ENCODE results near the gene PRICKLE2. TPM values are rescaled to one million over a fixed set of nuclear protein-coding genes. Genes with fewer than 3 reads are reported as not detected.

Gene PRICKLE2
- polyA plus RNA-seq, 1 donor (not counting 4 experiments of a cell fraction or from before 2014, with no cell fraction given) = 7.8 TPM

DNA sequence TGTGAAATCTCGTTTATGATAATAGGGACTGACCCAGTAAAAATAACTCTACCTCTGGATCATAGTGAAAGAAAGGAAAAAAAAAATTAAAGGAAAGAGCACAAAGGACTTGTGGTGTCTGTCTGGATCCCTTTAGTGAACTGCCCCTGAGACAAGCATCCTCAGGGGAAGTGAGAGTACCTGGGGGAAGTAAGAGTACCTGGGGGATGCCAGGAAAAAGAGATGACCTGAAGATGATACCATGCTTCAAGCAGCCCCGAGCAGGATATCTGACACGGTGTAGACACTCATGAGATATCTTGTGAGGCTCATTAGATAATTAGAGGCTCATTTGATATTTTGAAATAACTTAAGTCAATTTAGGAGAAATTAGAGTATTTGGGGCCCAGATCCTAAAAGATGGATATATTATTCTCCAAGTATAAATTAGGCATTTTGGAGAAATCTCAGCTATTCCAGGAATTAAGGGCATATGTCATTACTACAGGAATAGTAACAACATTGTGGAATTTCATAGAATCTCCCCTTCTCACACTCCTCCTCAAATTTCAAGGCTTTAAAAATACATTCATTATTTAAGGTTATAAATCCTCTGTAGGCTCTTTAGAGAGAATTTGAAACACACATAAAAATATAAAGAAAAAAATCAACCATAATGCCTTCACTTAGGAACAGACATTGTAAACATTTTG lies 165.6 kb downstream of the PRICKLE2 start:
- Histone ChIP-seq H3K4me2 (ENCODE audit: control insufficient read depth, extremely low read depth, insufficient read depth, low read depth, low read length) (no peak overlapping the region), H3K36me3 (ENCODE audit: control insufficient read depth in 2 of 2, extremely low read depth in 1 of 2, insufficient read depth in 2 of 2, low read length in 2 of 2) (no peaks in the 10 kb centered on the region), H3K79me2 (ENCODE audit: control insufficient read depth, insufficient read depth, low read length) (no peaks in the 10 kb centered on the region), H3K27ac (ENCODE audit: control insufficient read depth, insufficient read depth, low read length) (no peak overlapping the region), H2AFZ (ENCODE audit: control insufficient read depth, low read length) (no peak overlapping the region), H3K9me3 (ENCODE audit: control insufficient read depth, low read depth, low read length) (no peaks in the 10 kb centered on the region), H3K4me3 (ENCODE audit: control insufficient read depth in 2 of 3, extremely low read depth in 1 of 3, insufficient read depth in 2 of 3, low read depth in 1 of 3, low read length in 3 of 3) (no peak overlapping the region), H3K4me1 (ENCODE audit: control insufficient read depth, extremely low read depth, insufficient read depth, low read length) (peaks cover 3% of the 10 kb centered on the region), H4K20me1 (ENCODE audit: control insufficient read depth, extremely low read depth, insufficient read depth, low read length) (no peaks in the 10 kb centered on the region), H3K9me1 (ENCODE audit: control insufficient read depth, extremely low read depth, insufficient read depth, low read length) (no peaks in the 10 kb centered on the region), H3K27me3 (ENCODE audit: control insufficient read depth, extremely low read depth, insufficient read depth, low read length) (no peaks in the 10 kb centered on the region), H3K9ac (ENCODE audit: control insufficient read depth, extremely low read depth, insufficient read depth, low read length) (no peak overlapping the region)
- no peak for TF ChIP-seq EZH2 (IDR thresholded peaks at IDR 0.05; ENCODE audit: low read length)
- TF ChIP-seq, protein P1, sequence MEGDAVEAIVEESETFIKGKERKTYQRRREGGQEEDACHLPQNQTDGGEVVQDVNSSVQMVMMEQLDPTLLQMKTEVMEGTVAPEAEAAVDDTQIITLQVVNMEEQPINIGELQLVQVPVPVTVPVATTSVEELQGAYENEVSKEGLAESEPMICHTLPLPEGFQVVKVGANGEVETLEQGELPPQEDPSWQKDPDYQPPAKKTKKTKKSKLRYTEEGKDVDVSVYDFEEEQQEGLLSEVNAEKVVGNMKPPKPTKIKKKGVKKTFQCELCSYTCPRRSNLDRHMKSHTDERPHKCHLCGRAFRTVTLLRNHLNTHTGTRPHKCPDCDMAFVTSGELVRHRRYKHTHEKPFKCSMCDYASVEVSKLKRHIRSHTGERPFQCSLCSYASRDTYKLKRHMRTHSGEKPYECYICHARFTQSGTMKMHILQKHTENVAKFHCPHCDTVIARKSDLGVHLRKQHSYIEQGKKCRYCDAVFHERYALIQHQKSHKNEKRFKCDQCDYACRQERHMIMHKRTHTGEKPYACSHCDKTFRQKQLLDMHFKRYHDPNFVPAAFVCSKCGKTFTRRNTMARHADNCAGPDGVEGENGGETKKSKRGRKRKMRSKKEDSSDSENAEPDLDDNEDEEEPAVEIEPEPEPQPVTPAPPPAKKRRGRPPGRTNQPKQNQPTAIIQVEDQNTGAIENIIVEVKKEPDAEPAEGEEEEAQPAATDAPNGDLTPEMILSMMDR (optimal IDR thresholded peaks at IDR 0.05 in 1 of 3, IDR thresholded peaks at IDR 0.05 in 1 of 3, conservative IDR thresholded peaks at IDR 0.05 in 1 of 3; ENCODE audit: extremely low read depth in 1 of 3, insufficient read depth in 2 of 3, low read length in 3 of 3) = no peak
- dilution Hi-C loops (cut with MboI; ENCODE audit: extremely low pct_ligation_motif_present, low sequenced_read_pairs) = no loop called here
- no peak for FAIRE-seq
- no peak for DNase-seq (ENCODE audit: low read depth, low spot score)

- Histone ChIP-seq H3K9me1 (ENCODE audit: control insufficient read depth, extremely low read depth, insufficient read depth, low read length) (no peaks in the 10 kb centered on the region), H4K20me1 (ENCODE audit: control insufficient read depth, extremely low read depth, insufficient read depth, low read length) (no peaks in the 10 kb centered on the region), H3K4me2 (ENCODE audit: control insufficient read depth, extremely low read depth, insufficient read depth, low read depth, low read length) (no peak overlapping the region), H3K36me3 (ENCODE audit: control insufficient read depth in 2 of 2, extremely low read depth in 1 of 2, insufficient read depth in 2 of 2, low read length in 2 of 2) (no peaks in the 10 kb centered on the region), H3K9me3 (ENCODE audit: control insufficient read depth, low read depth, low read length) (no peaks in the 10 kb centered on the region), H3K27me3 (ENCODE audit: control insufficient read depth, extremely low read depth, insufficient read depth, low read length) (no peaks in the 10 kb centered on the region), H3K4me1 (ENCODE audit: control insufficient read depth, extremely low read depth, insufficient read depth, low read length) (peaks cover 3% of the 10 kb centered on the region), H3K27ac (ENCODE audit: control insufficient read depth, insufficient read depth, low read length) (no peak overlapping the region), H3K79me2 (ENCODE audit: control insufficient read depth, insufficient read depth, low read length) (no peaks in the 10 kb centered on the region), H2AFZ (ENCODE audit: control insufficient read depth, low read length) (no peak overlapping the region), H3K4me3 (ENCODE audit: control insufficient read depth in 2 of 3, extremely low read depth in 1 of 3, insufficient read depth in 2 of 3, low read depth in 1 of 3, low read length in 3 of 3) (no peak overlapping the region), H3K9ac (ENCODE audit: control insufficient read depth, extremely low read depth, insufficient read depth, low read length) (no peak overlapping the region)
- TF ChIP-seq, protein P1 (optimal IDR thresholded peaks at IDR 0.05 in 1 of 3, IDR thresholded peaks at IDR 0.05 in 1 of 3, conservative IDR thresholded peaks at IDR 0.05 in 1 of 3; ENCODE audit: extremely low read depth in 1 of 3, insufficient read depth in 2 of 3, low read length in 3 of 3) = no peak
- DNase-seq (ENCODE audit: low read depth, low spot score) = no peak
- no peak for FAIRE-seq
- dilution Hi-C loops (cut with MboI; ENCODE audit: extremely low pct_ligation_motif_present, low sequenced_read_pairs) = no loop called here
Measured at GRCh38 chr3:64058566-64058965, 166.7 kb downstream of the PRICKLE2 start.
